D721Med (cell line): ENCODE measurements around the gene KCTD12.

ENCODE experiments used
- DNase-seq: peaks from one replicate; pipeline ENCODE4 v3.0.0; 2011; ENCODE audit warnings: low spot score; ENCODE audit not compliant: insufficient read length
- FAIRE-seq: peaks from 2 replicates; lab custom pipeline; 2011; peaks lifted over from hg19 to GRCh38; lab: Jason Lieb, UNC
- TF ChIP-seq, protein P1 (sequence below): IDR thresholded peaks from 2 replicates; pipeline ENCODE4 v1.5.1; 2012; ENCODE audit warnings: mild to moderate bottlenecking, control low read depth; ENCODE audit not compliant: insufficient read depth; ENCODE audit errors: missing control alignments

Gene KCTD12

DNA sequence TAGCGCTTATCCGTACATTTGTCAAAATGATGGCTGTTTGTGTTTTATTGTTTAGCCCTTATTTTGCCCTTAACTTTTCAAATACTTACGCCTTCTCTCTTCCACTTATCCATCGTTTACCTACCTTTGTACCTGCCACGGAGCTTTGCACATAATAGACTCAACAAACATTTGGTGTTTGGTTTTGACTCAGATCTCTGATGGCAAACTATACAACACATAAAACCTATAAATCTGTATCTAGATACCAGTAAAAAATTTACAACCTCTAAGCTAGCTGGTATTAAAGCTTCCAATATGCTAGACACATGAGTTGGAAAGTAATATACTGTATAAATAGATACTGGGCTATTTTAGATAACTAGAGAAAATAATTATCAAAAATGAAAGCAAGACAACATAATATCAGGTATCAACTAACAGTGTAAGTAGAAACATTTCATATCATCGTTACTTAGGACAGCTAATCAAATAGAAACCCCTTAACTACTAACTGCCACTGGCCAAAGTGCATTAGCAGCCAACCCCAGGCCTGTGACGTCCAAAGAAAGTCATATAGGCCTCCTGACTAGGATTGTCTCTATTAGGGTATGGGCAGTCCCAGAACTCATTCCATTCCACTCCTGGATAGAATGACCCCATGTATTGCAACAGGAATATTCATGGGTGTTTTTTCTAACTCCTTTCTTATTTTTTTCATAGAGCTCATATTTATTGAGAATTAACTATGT is 53.8 kb downstream of the KCTD12 start:
- TF ChIP-seq, protein P1, sequence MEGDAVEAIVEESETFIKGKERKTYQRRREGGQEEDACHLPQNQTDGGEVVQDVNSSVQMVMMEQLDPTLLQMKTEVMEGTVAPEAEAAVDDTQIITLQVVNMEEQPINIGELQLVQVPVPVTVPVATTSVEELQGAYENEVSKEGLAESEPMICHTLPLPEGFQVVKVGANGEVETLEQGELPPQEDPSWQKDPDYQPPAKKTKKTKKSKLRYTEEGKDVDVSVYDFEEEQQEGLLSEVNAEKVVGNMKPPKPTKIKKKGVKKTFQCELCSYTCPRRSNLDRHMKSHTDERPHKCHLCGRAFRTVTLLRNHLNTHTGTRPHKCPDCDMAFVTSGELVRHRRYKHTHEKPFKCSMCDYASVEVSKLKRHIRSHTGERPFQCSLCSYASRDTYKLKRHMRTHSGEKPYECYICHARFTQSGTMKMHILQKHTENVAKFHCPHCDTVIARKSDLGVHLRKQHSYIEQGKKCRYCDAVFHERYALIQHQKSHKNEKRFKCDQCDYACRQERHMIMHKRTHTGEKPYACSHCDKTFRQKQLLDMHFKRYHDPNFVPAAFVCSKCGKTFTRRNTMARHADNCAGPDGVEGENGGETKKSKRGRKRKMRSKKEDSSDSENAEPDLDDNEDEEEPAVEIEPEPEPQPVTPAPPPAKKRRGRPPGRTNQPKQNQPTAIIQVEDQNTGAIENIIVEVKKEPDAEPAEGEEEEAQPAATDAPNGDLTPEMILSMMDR, result no peak
- FAIRE-seq (no peak), DNase-seq (no peak)

DNA sequence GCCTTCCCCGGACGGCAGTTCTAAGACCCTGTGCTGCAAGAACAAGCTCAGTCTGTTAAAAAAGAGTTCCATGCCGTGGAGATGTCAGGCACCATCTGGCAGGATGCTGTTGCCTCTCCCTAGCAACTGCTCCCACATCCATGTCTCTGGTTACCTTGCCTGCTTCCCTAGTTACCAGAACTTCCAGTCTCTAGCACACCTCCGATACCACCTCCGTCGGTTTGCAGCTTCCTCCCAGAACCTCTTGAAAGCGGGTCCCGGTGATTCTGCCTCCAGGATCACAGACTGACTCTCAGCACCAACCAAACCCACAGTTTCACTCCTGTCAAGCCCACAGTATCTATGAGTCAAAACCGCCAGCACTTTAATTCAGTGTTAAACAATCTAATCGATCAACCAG is 55.4 kb downstream of the KCTD12 start:
- DNase-seq (no peak), FAIRE-seq (no peak)
- TF ChIP-seq, protein P1, result no peak
